HL-60 (cell line): ENCODE measurements around the gene KCNMA1.

Source experiments
- DNase-seq, 2 experiments: peaks; one replicate each; pipeline ENCODE4 v3.0.0-alpha.2; 2010 to 2020; ENCODE audit warnings: low read depth in 1 of 2, low spot score in 1 of 2
- H3K27ac ChIP-seq: fragments of 250-450 bp; sonication (Bioruptor Pico); replicated peaks from 2 replicates; pipeline ENCODE4 v1.5.1; 2020; ENCODE audit warnings: mild to moderate bottlenecking, moderate library complexity
- H3K27me3 ChIP-seq: fragments of 250-450 bp; sonication (Bioruptor Pico); 2 replicates; pipeline ENCODE4 v1.5.1; 2021; ENCODE audit warnings: mild to moderate bottlenecking, moderate library complexity; ENCODE audit not compliant: insufficient read depth, poor library complexity, severe bottlenecking
- H3K4me3 ChIP-seq: replicated peaks from 2 replicates; pipeline ENCODE4 v1.5.1; 2011; ENCODE audit warnings: mild to moderate bottlenecking, control low read depth, low read length; ENCODE audit not compliant: insufficient read depth
- GABPA ChIP-seq: IDR thresholded peaks from 2 replicates; pipeline ENCODE4 v1.6.1; 2012; ENCODE audit warnings: low read depth
- POLR2AphosphoS5 ChIP-seq: IDR thresholded peaks from 2 replicates; pipeline ENCODE4 v1.6.1; 2012; ENCODE audit warnings: low read depth
- SPI1 ChIP-seq: IDR thresholded peaks from 2 replicates; pipeline ENCODE4 v1.6.1; 2012; ENCODE audit warnings: low read depth, mild to moderate bottlenecking, borderline replicate concordance
- TF ChIP-seq, protein P1 (sequence below): IDR thresholded peaks from 2 replicates; pipeline ENCODE4 v1.6.1; 2012; ENCODE audit warnings: low read depth; ENCODE audit not compliant: insufficient replicate concordance
- TF ChIP-seq, protein P2 (sequence below): IDR thresholded peaks from one replicate; pipeline ENCODE4 v1.5.1; 2011; ENCODE audit warnings: low read length, control low read depth, inconsistent platforms; ENCODE audit not compliant: insufficient read depth

The KCNMA1 gene

DNA sequence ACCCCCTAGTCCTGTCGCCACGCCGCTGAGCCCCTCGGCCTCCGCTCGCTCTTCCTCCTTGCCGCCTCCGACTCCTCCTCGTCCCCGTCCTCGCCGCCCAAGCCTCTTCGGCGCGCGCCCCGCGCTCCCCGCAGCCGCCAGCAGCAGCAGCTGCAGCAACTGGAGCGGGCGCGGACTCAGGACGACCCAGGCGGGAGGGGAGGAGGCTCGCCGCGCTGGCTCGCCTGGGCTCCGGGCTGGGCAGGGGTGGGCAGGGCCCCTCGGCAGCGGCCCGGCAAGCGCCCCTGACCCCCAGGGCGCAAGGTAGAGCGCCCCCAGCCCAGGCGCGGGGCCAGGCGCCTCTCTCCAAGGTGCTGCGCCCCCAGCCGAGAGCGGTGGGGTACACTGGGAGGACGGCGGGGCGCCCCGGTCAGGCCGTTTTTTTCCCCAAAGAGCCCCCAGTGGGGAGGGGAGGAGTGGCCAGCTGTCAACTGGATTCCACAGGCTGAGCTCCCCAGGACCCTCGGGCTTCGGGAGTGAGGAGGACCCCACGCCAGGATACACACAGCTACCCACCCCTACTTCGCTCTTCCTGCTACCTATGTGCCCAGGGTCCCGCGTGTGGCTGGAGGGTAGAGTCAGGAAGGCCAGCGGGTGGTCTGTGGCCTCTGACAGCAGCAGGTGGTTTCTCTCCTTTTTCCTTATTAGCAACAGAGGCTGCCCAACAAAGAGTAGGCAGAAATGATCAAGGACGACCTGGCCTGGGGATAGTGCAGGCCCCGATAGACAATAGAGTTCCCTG lies 903 bp upstream of the KCNMA1 start:
- no peak for DNase-seq
- Histone ChIP-seq H3K4me3 (no peak overlapping the region), H3K27me3 (peaks cover 33% of the 10 kb centered on the region)

GRCh38 chr10:77636967-77637531 lies 559 bp downstream of the KCNMA1 start:
- Histone ChIP-seq H3K27ac (no peak overlapping the region), H3K4me3 (no peak overlapping the region), H3K27me3 (peaks cover 33% of the 10 kb centered on the region)
- DNase-seq, result no peak
- TF ChIP-seq POLR2AphosphoS5 (no peak), GABPA (no peak), SPI1 (no peak)
- TF ChIP-seq, protein P1, sequence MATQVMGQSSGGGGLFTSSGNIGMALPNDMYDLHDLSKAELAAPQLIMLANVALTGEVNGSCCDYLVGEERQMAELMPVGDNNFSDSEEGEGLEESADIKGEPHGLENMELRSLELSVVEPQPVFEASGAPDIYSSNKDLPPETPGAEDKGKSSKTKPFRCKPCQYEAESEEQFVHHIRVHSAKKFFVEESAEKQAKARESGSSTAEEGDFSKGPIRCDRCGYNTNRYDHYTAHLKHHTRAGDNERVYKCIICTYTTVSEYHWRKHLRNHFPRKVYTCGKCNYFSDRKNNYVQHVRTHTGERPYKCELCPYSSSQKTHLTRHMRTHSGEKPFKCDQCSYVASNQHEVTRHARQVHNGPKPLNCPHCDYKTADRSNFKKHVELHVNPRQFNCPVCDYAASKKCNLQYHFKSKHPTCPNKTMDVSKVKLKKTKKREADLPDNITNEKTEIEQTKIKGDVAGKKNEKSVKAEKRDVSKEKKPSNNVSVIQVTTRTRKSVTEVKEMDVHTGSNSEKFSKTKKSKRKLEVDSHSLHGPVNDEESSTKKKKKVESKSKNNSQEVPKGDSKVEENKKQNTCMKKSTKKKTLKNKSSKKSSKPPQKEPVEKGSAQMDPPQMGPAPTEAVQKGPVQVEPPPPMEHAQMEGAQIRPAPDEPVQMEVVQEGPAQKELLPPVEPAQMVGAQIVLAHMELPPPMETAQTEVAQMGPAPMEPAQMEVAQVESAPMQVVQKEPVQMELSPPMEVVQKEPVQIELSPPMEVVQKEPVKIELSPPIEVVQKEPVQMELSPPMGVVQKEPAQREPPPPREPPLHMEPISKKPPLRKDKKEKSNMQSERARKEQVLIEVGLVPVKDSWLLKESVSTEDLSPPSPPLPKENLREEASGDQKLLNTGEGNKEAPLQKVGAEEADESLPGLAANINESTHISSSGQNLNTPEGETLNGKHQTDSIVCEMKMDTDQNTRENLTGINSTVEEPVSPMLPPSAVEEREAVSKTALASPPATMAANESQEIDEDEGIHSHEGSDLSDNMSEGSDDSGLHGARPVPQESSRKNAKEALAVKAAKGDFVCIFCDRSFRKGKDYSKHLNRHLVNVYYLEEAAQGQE, result no peak
- TF ChIP-seq, protein P2, sequence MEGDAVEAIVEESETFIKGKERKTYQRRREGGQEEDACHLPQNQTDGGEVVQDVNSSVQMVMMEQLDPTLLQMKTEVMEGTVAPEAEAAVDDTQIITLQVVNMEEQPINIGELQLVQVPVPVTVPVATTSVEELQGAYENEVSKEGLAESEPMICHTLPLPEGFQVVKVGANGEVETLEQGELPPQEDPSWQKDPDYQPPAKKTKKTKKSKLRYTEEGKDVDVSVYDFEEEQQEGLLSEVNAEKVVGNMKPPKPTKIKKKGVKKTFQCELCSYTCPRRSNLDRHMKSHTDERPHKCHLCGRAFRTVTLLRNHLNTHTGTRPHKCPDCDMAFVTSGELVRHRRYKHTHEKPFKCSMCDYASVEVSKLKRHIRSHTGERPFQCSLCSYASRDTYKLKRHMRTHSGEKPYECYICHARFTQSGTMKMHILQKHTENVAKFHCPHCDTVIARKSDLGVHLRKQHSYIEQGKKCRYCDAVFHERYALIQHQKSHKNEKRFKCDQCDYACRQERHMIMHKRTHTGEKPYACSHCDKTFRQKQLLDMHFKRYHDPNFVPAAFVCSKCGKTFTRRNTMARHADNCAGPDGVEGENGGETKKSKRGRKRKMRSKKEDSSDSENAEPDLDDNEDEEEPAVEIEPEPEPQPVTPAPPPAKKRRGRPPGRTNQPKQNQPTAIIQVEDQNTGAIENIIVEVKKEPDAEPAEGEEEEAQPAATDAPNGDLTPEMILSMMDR, result no peak

More for the DNA sequence above, 903 bp upstream of the KCNMA1 start:
- TF ChIP-seq, protein P1, result peak; percentile 77
- no peak for TF ChIP-seq POLR2AphosphoS5
- H3K27ac ChIP-seq, result no peak overlapping the region

DNA sequence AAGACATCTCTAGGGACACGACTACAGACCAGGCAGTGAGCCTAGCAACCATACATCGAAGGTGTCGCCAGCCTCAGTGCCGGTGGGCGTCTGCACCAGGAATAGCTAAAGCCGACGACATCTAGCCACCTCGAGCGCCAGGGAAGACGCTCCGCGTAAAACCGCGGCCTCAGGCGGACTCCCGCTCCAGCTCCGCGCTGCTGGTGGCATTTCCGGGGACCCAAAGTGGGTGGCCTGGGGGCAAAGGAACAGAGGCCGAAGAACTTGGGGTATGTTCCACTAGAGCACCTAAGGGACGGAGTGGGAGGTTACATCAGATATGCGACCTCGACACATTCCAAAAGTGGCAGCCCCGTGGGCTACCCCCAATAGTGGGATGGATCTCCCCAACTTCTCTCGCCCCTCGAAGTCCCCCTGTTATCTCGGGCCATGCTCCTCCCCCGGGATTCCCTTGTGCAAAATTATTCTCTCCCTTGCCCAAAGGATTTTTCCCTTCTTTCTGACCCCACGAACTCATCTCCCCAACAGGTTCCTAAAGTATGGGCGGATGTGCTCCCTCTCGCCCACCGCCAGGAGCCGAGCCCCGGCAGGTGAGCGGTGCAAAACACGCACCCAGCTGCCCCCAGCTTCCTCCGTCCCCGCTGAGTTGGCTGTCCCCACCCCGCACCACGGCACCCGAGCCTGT lies 1.2 kb downstream of the KCNMA1 start:
- Histone ChIP-seq H3K27me3 (peaks cover 33% of the 10 kb centered on the region), H3K4me3 (no peak overlapping the region), H3K27ac (no peak overlapping the region)
- TF ChIP-seq POLR2AphosphoS5 (no peak), GABPA (no peak), SPI1 (no peak)
- TF ChIP-seq, protein P2, result no peak
- TF ChIP-seq, protein P1, result no peak
- DNase-seq, result no peak
